HFF-Myc (cell line): ENCODE data around the gene OLFM2.
"Not testable (repeated sequence)": the region's sequence is repeated elsewhere in the genome, so short reads cannot be mapped to it uniquely, and the experiment has no call there.

ENCODE experiments used
- DNase-seq: peaks from one replicate; pipeline ENCODE4 v3.0.0-alpha.2; 2011; ENCODE audit warnings: low read depth; ENCODE audit errors: extremely low read depth
- H3K4me3 ChIP-seq: replicated peaks from 2 replicates; pipeline ENCODE4 v1.5.1; 2011; ENCODE audit warnings: low read depth, mild to moderate bottlenecking, control low read depth, low read length
- TF ChIP-seq, protein P1 (sequence below): IDR thresholded peaks from 2 replicates; pipeline ENCODE4 v1.5.1; 2012; ENCODE audit warnings: mild to moderate bottlenecking, low read depth, low read length, control low read depth; ENCODE audit errors: missing control alignments

The OLFM2 gene

DNA sequence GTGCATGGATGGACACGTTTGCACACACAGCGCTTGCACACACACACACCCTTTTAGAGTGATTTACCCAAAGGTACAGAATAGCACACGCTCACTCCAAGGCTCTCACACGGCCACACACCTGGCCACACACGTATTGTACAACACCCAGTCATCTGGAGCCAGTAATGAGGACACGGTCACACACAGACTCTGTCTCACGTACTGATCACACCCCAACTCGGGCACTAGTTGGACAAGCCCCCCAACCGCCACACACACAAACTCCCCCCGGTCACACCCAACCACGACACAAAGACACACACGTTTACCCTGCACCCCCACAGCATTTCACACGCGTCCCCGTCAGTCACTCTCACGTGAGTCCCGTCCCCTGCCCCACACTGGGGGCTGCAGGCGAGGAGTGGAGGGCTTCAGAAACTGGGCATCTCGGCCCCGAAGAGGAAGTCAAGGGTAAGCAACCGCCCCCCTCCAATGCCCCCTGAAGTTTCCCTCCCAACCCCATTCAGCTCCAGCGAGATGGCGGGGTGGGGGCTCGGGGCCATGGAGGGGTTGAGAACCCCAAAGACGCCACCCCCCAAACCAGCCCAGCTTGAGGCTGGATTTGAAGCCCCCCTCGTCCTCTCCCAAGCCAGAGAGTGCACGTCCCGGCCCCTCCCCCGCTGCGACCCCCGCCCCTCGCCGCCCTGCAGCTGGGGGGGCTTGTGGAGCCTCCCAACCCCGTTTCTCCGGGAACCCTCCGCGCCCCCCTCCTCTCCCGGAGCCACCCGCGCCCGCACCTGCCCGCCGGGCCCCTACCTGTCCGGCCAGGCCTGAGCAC lies 599 bp downstream of the OLFM2 start:
- TF ChIP-seq, protein P1, sequence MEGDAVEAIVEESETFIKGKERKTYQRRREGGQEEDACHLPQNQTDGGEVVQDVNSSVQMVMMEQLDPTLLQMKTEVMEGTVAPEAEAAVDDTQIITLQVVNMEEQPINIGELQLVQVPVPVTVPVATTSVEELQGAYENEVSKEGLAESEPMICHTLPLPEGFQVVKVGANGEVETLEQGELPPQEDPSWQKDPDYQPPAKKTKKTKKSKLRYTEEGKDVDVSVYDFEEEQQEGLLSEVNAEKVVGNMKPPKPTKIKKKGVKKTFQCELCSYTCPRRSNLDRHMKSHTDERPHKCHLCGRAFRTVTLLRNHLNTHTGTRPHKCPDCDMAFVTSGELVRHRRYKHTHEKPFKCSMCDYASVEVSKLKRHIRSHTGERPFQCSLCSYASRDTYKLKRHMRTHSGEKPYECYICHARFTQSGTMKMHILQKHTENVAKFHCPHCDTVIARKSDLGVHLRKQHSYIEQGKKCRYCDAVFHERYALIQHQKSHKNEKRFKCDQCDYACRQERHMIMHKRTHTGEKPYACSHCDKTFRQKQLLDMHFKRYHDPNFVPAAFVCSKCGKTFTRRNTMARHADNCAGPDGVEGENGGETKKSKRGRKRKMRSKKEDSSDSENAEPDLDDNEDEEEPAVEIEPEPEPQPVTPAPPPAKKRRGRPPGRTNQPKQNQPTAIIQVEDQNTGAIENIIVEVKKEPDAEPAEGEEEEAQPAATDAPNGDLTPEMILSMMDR = no peak
- DNase-seq = no peak
- H3K4me3 ChIP-seq = peak overlapping the region; percentile 42

DNA sequence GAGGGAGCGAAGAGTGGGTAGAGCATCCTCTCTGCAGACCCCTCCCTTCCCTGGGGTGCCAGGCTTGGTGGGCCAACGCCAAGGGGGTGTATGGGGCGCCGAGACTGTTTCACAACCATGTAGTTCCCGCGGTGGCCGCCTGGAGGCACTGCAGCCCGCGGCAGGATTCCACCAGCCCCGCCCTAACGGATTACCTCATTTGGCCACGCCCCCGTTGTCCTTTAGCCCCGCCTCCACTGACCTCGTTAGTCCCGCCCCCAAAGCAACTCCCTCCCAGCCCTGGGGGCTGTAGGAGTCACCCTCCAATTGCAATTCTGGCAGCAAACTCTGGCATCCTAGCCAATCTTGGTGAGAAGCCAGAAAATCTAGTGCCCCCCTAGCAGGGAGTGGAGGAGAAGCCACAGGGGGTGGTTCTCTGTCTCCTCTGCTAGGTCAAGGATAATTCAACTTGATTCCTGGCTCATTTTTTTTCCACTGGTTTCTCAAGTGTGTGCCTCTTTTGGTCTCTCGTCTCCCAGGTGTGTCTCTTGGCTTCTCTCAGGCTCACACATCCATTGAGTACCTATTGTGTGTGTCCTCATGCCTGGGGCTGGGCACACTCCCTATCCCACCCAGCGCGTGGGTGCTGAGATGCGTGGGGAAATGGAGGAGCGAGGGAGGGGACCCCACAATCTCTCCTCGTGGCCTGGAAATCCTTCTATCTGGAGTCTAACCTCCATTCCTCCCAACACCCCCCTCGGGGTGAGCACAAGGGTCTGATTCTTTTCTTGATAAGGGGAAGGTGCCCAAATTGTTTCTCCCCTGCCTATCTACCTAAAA lies 2.0 kb downstream of the OLFM2 start:
- TF ChIP-seq, protein P1 = peak; percentile 85
- H3K4me3 ChIP-seq = no peak overlapping the region; the same call in 1 of the 2 replicates
- peak; percentile 42 for DNase-seq

GRCh38 chr19:9932835-9933234 lies 3.5 kb downstream of the OLFM2 start:
- no peak overlapping the region for H3K4me3 ChIP-seq
- no peak for DNase-seq
- TF ChIP-seq, protein P1 = no peak

GRCh38 chr19:9931629-9932028 lies 4.7 kb downstream of the OLFM2 start:
- no peak for DNase-seq
- H3K4me3 ChIP-seq = no peak overlapping the region
- TF ChIP-seq, protein P1 = no peak

- TF ChIP-seq, protein P1 = no peak
- no peak for DNase-seq
- H3K4me3 ChIP-seq = no peak overlapping the region
Observed at GRCh38 chr19:9923440-9923839, 12.9 kb downstream of the OLFM2 start.

- not testable (repeated sequence) for H3K4me3 ChIP-seq, DNase-seq
Observed at GRCh38 chr19:9922782-9923379, 13.4 kb downstream of the OLFM2 start.

DNA sequence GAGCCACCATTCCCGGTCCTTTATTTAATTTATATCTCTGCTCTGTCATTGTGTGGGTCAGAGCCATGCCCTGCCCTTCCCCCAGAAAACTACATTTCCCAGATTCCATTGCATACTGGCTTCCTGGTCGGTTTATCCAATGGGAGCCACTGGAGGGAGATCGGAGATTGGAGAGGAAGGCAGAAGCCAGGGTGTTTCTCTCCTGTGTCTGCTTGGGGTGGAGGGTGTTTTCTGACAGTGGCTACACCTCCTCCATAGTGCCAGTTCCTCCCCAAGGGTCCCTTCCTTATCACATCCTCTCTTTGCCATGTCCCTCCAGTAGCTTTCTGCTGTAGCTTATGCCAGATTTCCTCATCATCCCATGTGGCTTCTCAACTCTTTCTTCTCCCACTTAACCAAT lies 19.0 kb downstream of the OLFM2 start:
- no peak overlapping the region for H3K4me3 ChIP-seq
- TF ChIP-seq, protein P1 = no peak
- DNase-seq = no peak
